Measurements from ENCODE around the gene SRRM5. TPM values are rescaled to one million over a fixed set of nuclear protein-coding genes. Genes with fewer than 3 reads are reported as not detected.

Gene SRRM5
- total and polyA plus RNA-seq, 2 experiments from 2014 or later = 0.08 TPM; not detected in 1

- TF ChIP-seq CTCF (conservative IDR thresholded peaks at IDR 0.05; ENCODE audit: low read depth in 2 of 2) = no peak
- TF ChIP-seq ETS1 (IDR thresholded peaks at IDR 0.05) = no peak
- TF ChIP-seq EZH2phosphoT487 (IDR thresholded peaks at IDR 0.05; ENCODE audit: unreplicated experiment) = no peak
These were observed 46.1 kb downstream of the SRRM5 start (continued) for GRCh38 chr19:43658001-43658400.

GRCh38 chr19:43658494-43658893, 46.6 kb downstream of the SRRM5 start:
- H3K9me2 ChIP-seq (ENCODE audit: insufficient read depth) = no peaks in the 10 kb centered on the region
- H3K27ac ChIP-seq (ENCODE audit: low read depth) = no peak overlapping the region
- peaks cover 76% of the 10 kb centered on the region for H3K36me3 Mint-ChIP-seq (ENCODE audit: low read depth)
- H3K4me3 Mint-ChIP-seq = no peak overlapping the region
- no peaks in the 10 kb centered on the region; the same call in 1 of the 2 replicates for H3K36me3 ChIP-seq (ENCODE audit: insufficient read depth)
- no peak overlapping the region for H3K27ac Mint-ChIP-seq
- H2AFZ ChIP-seq = no peak overlapping the region
- DNase-seq (ENCODE audit: low spot score) (no peak), ATAC-seq (no peak)
- H3F3A ChIP-seq (replicated peaks; ENCODE audit: low read depth) = no peaks in the 10 kb centered on the region
- no peak overlapping the region for H3K4me2 ChIP-seq
- TF ChIP-seq REST (IDR thresholded peaks at IDR 0.05; ENCODE audit: unreplicated experiment) (no peak), EZH2phosphoT487 (IDR thresholded peaks at IDR 0.05; ENCODE audit: unreplicated experiment) (no peak), ZNF462 (CRISPR knock-in tag; IDR thresholded peaks at IDR 0.05) (no peak)
- no peaks in the 10 kb centered on the region; the same call in 2 of the 3 replicates for H3K9me3 Mint-ChIP-seq
- no peak overlapping the region for H3K4me3 ChIP-seq
- peaks cover 10% of the 10 kb centered on the region for H3K27me3 Mint-ChIP-seq (ENCODE audit: insufficient read depth, low read depth, poor library complexity)
- H4K20me1 ChIP-seq (replicated peaks; ENCODE audit: insufficient read depth) = no peaks in the 10 kb centered on the region; the same call in 1 of the 2 replicates
- H3K79me2 ChIP-seq (replicated peaks; ENCODE audit: insufficient read depth) = no peaks in the 10 kb centered on the region
- H3K27me3 ChIP-seq (ENCODE audit: insufficient read depth) = no peaks in the 10 kb centered on the region
- no peaks in the 10 kb centered on the region for H3K4me1 ChIP-seq (ENCODE audit: insufficient read depth)
- no peaks in the 10 kb centered on the region for H3K4me1 Mint-ChIP-seq
